ENCODE results near the gene ZSCAN25.
"Not testable (repeated sequence)": the region's sequence is repeated elsewhere in the genome, so short reads cannot be mapped to it uniquely, and the experiment has no call there.

Gene ZSCAN25

DNA sequence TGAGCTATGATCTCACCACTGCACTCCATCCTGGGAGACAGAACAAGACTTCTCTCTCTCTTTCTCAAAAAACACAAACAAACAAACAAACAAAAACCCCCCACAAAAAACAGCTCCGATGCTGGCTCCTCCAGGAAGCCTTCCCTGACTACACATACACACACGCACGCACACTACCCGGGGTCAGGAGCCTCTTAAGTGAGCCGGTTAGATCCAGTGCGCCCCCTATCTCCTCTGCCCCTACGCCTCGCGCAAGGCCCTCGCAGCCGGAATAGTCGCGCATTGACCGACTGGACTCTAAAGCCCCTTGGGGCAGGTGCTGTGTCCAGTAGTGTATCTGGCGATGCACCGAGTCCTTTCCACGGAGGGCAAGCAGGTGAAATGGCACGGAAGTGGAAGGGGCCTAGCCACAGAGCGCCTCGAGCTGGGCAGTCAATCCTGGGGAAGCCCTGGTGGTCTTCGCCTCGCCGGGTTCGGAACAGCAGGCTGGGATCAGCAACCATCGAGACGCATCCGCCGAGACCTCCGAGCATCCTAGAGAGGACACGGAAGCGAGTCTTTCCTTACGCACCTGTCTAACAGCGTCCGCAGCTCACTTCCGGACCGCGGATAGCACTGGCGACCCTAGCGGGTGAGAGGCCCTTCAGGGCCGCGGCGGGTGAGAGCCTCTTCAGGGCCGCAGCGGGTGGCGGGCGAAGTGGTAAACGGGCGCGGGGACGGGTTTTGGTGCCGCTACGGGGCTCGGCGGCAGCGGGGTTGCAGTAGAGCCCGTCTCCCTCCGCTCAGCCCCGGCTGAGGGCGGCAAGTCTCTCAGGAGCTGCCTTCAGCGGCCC, at the start of gene ZSCAN25:
ZSCAN25 (plus strand) TSS at position 588 of the 833 bp plus-strand sequence. CDS start 2,661 bp downstream, outside the sequence.
- TF ChIP-seq ZFX (IDR thresholded peaks at IDR 0.05) (peak; percentile 98), CTCF (conservative IDR thresholded peaks at IDR 0.05) (peak; percentile 80)
- peak within 1 kb of the TSS; percentile 77 for H3K27ac ChIP-seq

GRCh38 chr7:99568770-99569169, 48.0 kb upstream of the ZSCAN25 start:
- not testable (repeated sequence) for H3K27ac ChIP-seq

GRCh38 chr7:99571768-99572167, 45.0 kb upstream of the ZSCAN25 start:
- no peak for TF ChIP-seq ZFX (IDR thresholded peaks at IDR 0.05)
- H3K27ac ChIP-seq = no peak overlapping the region

- no peak overlapping the region for H3K27ac ChIP-seq
- no peak for TF ChIP-seq CTCF (conservative IDR thresholded peaks at IDR 0.05)
- TF ChIP-seq ZFX (IDR thresholded peaks at IDR 0.05) = no peak
Measured at GRCh38 chr7:99573257-99573656, 43.5 kb upstream of the ZSCAN25 start.

GRCh38 chr7:99576251-99576650, 40.5 kb upstream of the ZSCAN25 start:
- H3K27ac ChIP-seq = no peak overlapping the region

GRCh38 chr7:99579281-99579955, 37.3 kb upstream of the ZSCAN25 start:
- no peak overlapping the region for H3K27ac ChIP-seq

More at GRCh38 chr7:99576251-99576650, 40.5 kb upstream of the ZSCAN25 start:
- TF ChIP-seq CTCF (conservative IDR thresholded peaks at IDR 0.05) = no peak
- no peak for TF ChIP-seq ZFX (IDR thresholded peaks at IDR 0.05)

GRCh38 chr7:99579956-99580777, 36.6 kb upstream of the ZSCAN25 start:
- H3K27ac ChIP-seq = no peak overlapping the region
- TF ChIP-seq ZFX (IDR thresholded peaks at IDR 0.05) = no peak
- no peak for TF ChIP-seq CTCF (conservative IDR thresholded peaks at IDR 0.05)

More at GRCh38 chr7:99579281-99579955, 37.3 kb upstream of the ZSCAN25 start:
- no peak for TF ChIP-seq CTCF (conservative IDR thresholded peaks at IDR 0.05)

- H3K27ac ChIP-seq = not testable (repeated sequence)
Measured at GRCh38 chr7:99580778-99581332, 35.9 kb upstream of the ZSCAN25 start.
